MCF 10A (cell line): ENCODE data around the gene BCR. TPM values are rescaled to one million over a fixed set of nuclear protein-coding genes. Genes with fewer than 3 reads are reported as not detected.

Source experiments
- BruUV-seq: library from RNA; stranded (reverse); fragments of 400-500 nt; replicated peaks from 2 replicates; lab custom pipeline; 2021; lab: Mats Ljungman, UMichigan
- CTCF ChIA-PET: fragments of 300-600 bp; sonication (Branson Sonifier 250); formaldehyde crosslinking; extraction: SDS; loops from one replicate; lab custom pipeline; 2021; ENCODE audit warnings: antibody characterized with exemption, inconsistent platforms; lab: Yijun Ruan, JAX
- POLR2A ChIA-PET: fragments of 300-600, 350-650 bp; sonication (Branson Sonifier 250); formaldehyde crosslinking; extraction: SDS; loops from one replicate; lab custom pipeline; 2020; ENCODE audit warnings: antibody characterized with exemption, inconsistent platforms; lab: Yijun Ruan, JAX
- DNase-seq: peaks from one replicate; pipeline ENCODE4 v3.0.0-alpha.2; 2018; ENCODE audit not compliant: unreplicated experiment
- H3K27ac Mint-ChIP-seq: one replicate; pipeline ENCODE4 v1.8.0; 2022; ENCODE audit warnings: mild to moderate bottlenecking, low read depth, mixed read lengths; ENCODE audit not compliant: unreplicated experiment
- H3K27me3 Mint-ChIP-seq: one replicate; pipeline ENCODE4 v1.8.0; 2022; ENCODE audit warnings: mixed read lengths; ENCODE audit not compliant: insufficient read depth, unreplicated experiment
- H3K36me3 Mint-ChIP-seq: one replicate; pipeline ENCODE4 v1.8.0; 2022; ENCODE audit warnings: mild to moderate bottlenecking, moderate library complexity, mixed read lengths; ENCODE audit not compliant: insufficient read depth, unreplicated experiment
- H3K4me1 Mint-ChIP-seq: one replicate; pipeline ENCODE4 v1.8.0; 2022; ENCODE audit warnings: mixed read lengths; ENCODE audit not compliant: insufficient read depth, unreplicated experiment
- H3K4me3 Mint-ChIP-seq: one replicate; pipeline ENCODE4 v1.8.0; 2022; ENCODE audit warnings: mild to moderate bottlenecking, moderate library complexity, mixed read lengths; ENCODE audit not compliant: unreplicated experiment
- H3K9me3 Mint-ChIP-seq: one replicate; pipeline ENCODE4 v1.8.0; 2022; ENCODE audit warnings: mixed read lengths; ENCODE audit not compliant: unreplicated experiment
- CTCF ChIP-seq: fragments of 200-600 bp; IDR thresholded peaks from one replicate; pipeline ENCODE4 v1.8.0; 2022; ENCODE audit warnings: antibody characterized with exemption, mild to moderate bottlenecking; ENCODE audit not compliant: unreplicated experiment
- intact Hi-C: fragments of 100-400 bp; cut with micrococcal nuclease; formaldehyde crosslinking; loops from 2 replicates; pipeline ENCODE4 v1.14.1; 2022
- total RNA-seq: library from RNA; stranded (reverse); gene quantifications from 2 replicates; pipeline ENCODE4 v1.2.3, GENCODE V29; 2022

The BCR gene
- total RNA-seq, 1 experiment from 2014 or later: 77.9 TPM

- intact Hi-C loops: no loop called here
- no peak overlapping the region for H3K4me3 Mint-ChIP-seq
- CTCF ChIA-PET: interaction anchor here (0.6 to 2.0 kb wide), 4 partner anchors 14 to 1690 kb away, joined by 3 to 11 read pairs (median 4); no protein-coding TSS in a partner anchor
- H3K36me3 Mint-ChIP-seq: no peaks in the 10 kb centered on the region
- no peaks in the 10 kb centered on the region for H3K27me3 Mint-ChIP-seq
- POLR2A ChIA-PET: no interaction called here
- no peak for DNase-seq
- BruUV-seq: no TSS peak
- H3K4me1 Mint-ChIP-seq: no peaks in the 10 kb centered on the region
- no peak overlapping the region for H3K27ac Mint-ChIP-seq
- no peaks in the 10 kb centered on the region for H3K9me3 Mint-ChIP-seq
- TF ChIP-seq CTCF: no peak
These were observed 16.2 kb upstream of the BCR start for GRCh38 chr22:23164091-23164490.

- Mint-ChIP-seq H3K4me3 (no peak overlapping the region), H3K9me3 (no peaks in the 10 kb centered on the region), H3K36me3 (no peaks in the 10 kb centered on the region), H3K27ac (no peak overlapping the region), H3K27me3 (no peaks in the 10 kb centered on the region), H3K4me1 (no peaks in the 10 kb centered on the region)
- BruUV-seq: no TSS peak
- no peak for DNase-seq
- ChIA-PET POLR2A (no interaction called here), CTCF (interaction anchor here (0.7 to 1.2 kb wide), 3 partner anchors 8 to 207 kb away, joined by 3 to 4 read pairs (median 3); no protein-coding TSS in a partner anchor)
- intact Hi-C loops: no loop called here
- no peak for TF ChIP-seq CTCF
These were observed 14.1 kb upstream of the BCR start for GRCh38 chr22:23166042-23166831.

- ChIA-PET POLR2A (no interaction called here), CTCF (interaction anchor here (0.7 to 1.3 kb wide), 2 partner anchors 8 to 221 kb away, joined by 4 read pairs; no protein-coding TSS in a partner anchor)
- no peak for DNase-seq
- H3K4me1 Mint-ChIP-seq: no peaks in the 10 kb centered on the region
- no peak overlapping the region for H3K4me3 Mint-ChIP-seq
- intact Hi-C loops: no loop called here
- no TSS peak for BruUV-seq
- TF ChIP-seq CTCF: no peak
- no peaks in the 10 kb centered on the region for H3K36me3 Mint-ChIP-seq
- H3K27me3 Mint-ChIP-seq: no peaks in the 10 kb centered on the region
- H3K27ac Mint-ChIP-seq: no peak overlapping the region
- H3K9me3 Mint-ChIP-seq: no peaks in the 10 kb centered on the region
These were observed 13.3 kb upstream of the BCR start for GRCh38 chr22:23166841-23167616.
